NK-92 (cell line): ENCODE measurements around the gene FAM156B.
"Not testable (repeated sequence)": the region's sequence is repeated elsewhere in the genome, so short reads cannot be mapped to it uniquely, and the experiment has no call there.

Experiments used
- DNase-seq: peaks from one replicate; lab custom pipeline; 2025; ENCODE audit not compliant: unreplicated experiment; lab: John Stamatoyannopoulos, UW

FAM156B gene

GRCh38 chrX:52896855-52897709, at the start of gene FAM156B:
FAM156B (plus strand) TSS chrX:52897330; CDS start chrX:52907226, 9,896 bp downstream.
- DNase-seq, result not testable (repeated sequence)

- DNase-seq, result no peak
These were observed 44.8 kb upstream of the FAM156B start for GRCh38 chrX:52852110-52852860.

- DNase-seq, result not testable (repeated sequence)
These were observed 40.1 kb upstream of the FAM156B start for GRCh38 chrX:52856991-52857525.

- no peak for DNase-seq
These were observed 31.7 kb upstream of the FAM156B start for GRCh38 chrX:52865343-52865998.

- no peak for DNase-seq
These were observed 29.4 kb upstream of the FAM156B start, which contains the start of gene XAGE3 for GRCh38 chrX:52867610-52868348. XAGE3 (minus strand) TSS chrX:52868083; CDS start chrX:52867133, 950 bp downstream.

GRCh38 chrX:52870046-52870445, 27.1 kb upstream of the FAM156B start:
- no peak for DNase-seq

GRCh38 chrX:52873825-52874224, 23.3 kb upstream of the FAM156B start:
- DNase-seq, result not testable (repeated sequence)

- DNase-seq, result no peak
These were observed 22.5 kb upstream of the FAM156B start for GRCh38 chrX:52874661-52875060.

- not testable (repeated sequence) for DNase-seq
These were observed 21.7 kb upstream of the FAM156B start for GRCh38 chrX:52875436-52875835.

GRCh38 chrX:52876386-52876785, 20.7 kb upstream of the FAM156B start:
- DNase-seq, result not testable (repeated sequence)

- DNase-seq, result not testable (repeated sequence)
These were observed 9.7 kb upstream of the FAM156B start for GRCh38 chrX:52887459-52887858.

GRCh38 chrX:52888090-52888489, 9.0 kb upstream of the FAM156B start:
- DNase-seq, result not testable (repeated sequence)

GRCh38 chrX:52896438-52896837, 692 bp upstream of the FAM156B start:
- not testable (repeated sequence) for DNase-seq

GRCh38 chrX:52905531-52905930, 8.4 kb downstream of the FAM156B start:
- DNase-seq, result not testable (repeated sequence)

- DNase-seq, result not testable (repeated sequence)
These were observed 8.9 kb downstream of the FAM156B start for GRCh38 chrX:52906072-52906471.

- not testable (repeated sequence) for DNase-seq
These were observed 10.0 kb downstream of the FAM156B start for GRCh38 chrX:52907137-52907536.

- not testable (repeated sequence) for DNase-seq
These were observed 10.8 kb downstream of the FAM156B start for GRCh38 chrX:52907900-52908299.

GRCh38 chrX:52909313-52909969, 12.3 kb downstream of the FAM156B start:
- not testable (repeated sequence) for DNase-seq

- DNase-seq, result not testable (repeated sequence)
These were observed 16.6 kb downstream of the FAM156B start for GRCh38 chrX:52913681-52914080.

GRCh38 chrX:52914704-52915103, 17.6 kb downstream of the FAM156B start:
- DNase-seq, result not testable (repeated sequence)
